Bronchial epithelial cell (primary cell): ENCODE data around the gene SHISAL2B. TPM values are rescaled to one million over a fixed set of nuclear protein-coding genes. Genes with fewer than 3 reads are reported as not detected.
A peak's percentile ranks its signal among the peaks of the same experiment; 100 is the strongest.
"Not testable (repeated sequence)": the region's sequence is repeated elsewhere in the genome, so short reads cannot be mapped to it uniquely, and the experiment has no call there.

ENCODE experiments used
- DNase-seq: peaks from one replicate; pipeline ENCODE4 v3.0.0-alpha.2; 2010; ENCODE audit warnings: low read depth
- FAIRE-seq: peaks from 2 replicates; lab custom pipeline; 2011; peaks lifted over from hg19 to GRCh38; lab: Jason Lieb, UNC
- H3K27me3 ChIP-seq: 2 replicates; pipeline ENCODE4 v1.5.1; 2011; ENCODE audit warnings: low read length; ENCODE audit not compliant: control insufficient read depth, insufficient read depth
- H3K36me3 ChIP-seq: 2 replicates; pipeline ENCODE4 v1.5.1; 2011; ENCODE audit warnings: low read length; ENCODE audit not compliant: control insufficient read depth, insufficient read depth
- H3K4me3 ChIP-seq: 2 replicates; pipeline ENCODE4 v1.5.1; 2011; ENCODE audit warnings: mild to moderate bottlenecking, low read depth, low read length, control low read depth
- total RNA-seq: library from RNA; depleted of rRNA; stranded (reverse); fragments of >200 nt; gene quantifications from 2 replicates; pipeline ENCODE4 v1.2.1, GENCODE V29; 2014
- TF ChIP-seq, protein P1 (sequence below): IDR thresholded peaks from 2 replicates; pipeline ENCODE4 v1.5.1; 2011; ENCODE audit warnings: mild to moderate bottlenecking, moderate library complexity, low read length, control low read depth, inconsistent platforms; ENCODE audit not compliant: insufficient read depth, severe bottlenecking

SHISAL2B gene
- total RNA-seq, 1 donor from 2014 or later, result not detected

DNA sequence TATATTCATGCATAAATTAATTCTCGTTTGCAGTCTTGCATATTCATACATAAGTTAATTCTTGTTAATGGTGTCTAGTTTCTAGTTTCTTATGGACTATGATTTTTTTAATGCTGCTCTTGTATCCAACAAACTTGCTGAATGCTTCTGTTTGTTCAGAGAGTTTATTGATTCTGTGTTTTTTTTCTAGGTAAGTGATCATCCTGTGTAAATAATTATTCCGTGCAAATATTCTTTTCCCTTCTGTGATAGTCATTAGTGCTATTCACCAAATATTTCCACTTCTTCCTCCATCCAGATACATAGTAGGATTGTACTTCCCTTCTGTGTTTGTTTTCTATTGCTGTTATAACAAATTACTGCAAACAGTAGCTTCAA is 35.8 kb upstream of the SHISAL2B start:
- no peaks in the 10 kb centered on the region for H3K27me3 ChIP-seq
- no peak overlapping the region for H3K4me3 ChIP-seq
- H3K36me3 ChIP-seq, result no peaks in the 10 kb centered on the region
- FAIRE-seq (no peak), DNase-seq (no peak)
- TF ChIP-seq, protein P1, sequence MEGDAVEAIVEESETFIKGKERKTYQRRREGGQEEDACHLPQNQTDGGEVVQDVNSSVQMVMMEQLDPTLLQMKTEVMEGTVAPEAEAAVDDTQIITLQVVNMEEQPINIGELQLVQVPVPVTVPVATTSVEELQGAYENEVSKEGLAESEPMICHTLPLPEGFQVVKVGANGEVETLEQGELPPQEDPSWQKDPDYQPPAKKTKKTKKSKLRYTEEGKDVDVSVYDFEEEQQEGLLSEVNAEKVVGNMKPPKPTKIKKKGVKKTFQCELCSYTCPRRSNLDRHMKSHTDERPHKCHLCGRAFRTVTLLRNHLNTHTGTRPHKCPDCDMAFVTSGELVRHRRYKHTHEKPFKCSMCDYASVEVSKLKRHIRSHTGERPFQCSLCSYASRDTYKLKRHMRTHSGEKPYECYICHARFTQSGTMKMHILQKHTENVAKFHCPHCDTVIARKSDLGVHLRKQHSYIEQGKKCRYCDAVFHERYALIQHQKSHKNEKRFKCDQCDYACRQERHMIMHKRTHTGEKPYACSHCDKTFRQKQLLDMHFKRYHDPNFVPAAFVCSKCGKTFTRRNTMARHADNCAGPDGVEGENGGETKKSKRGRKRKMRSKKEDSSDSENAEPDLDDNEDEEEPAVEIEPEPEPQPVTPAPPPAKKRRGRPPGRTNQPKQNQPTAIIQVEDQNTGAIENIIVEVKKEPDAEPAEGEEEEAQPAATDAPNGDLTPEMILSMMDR, result no peak

DNA sequence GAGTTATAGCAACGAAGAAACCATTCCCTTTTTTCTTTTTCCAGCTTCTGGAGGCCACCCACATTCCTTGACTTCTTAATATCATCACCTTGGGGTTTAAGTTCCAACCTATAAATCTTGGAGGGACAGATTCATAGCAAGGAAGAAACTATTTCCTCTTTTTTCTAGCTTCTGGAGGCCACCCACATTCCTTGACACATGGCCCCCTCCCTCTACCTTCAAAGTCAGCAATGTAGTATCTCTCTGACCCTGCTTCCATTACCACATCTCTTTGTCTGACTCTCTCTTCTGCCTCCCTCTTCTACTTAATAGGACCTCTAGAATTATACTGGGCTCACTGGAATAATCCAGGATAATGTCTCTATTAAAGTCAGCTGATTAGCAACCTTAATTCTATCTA is 34.7 kb upstream of the SHISAL2B start:
- no peak overlapping the region for H3K4me3 ChIP-seq
- no peaks in the 10 kb centered on the region for H3K27me3 ChIP-seq
- H3K36me3 ChIP-seq, result no peaks in the 10 kb centered on the region
- DNase-seq, result no peak
- TF ChIP-seq, protein P1, result no peak
- no peak for FAIRE-seq

DNA sequence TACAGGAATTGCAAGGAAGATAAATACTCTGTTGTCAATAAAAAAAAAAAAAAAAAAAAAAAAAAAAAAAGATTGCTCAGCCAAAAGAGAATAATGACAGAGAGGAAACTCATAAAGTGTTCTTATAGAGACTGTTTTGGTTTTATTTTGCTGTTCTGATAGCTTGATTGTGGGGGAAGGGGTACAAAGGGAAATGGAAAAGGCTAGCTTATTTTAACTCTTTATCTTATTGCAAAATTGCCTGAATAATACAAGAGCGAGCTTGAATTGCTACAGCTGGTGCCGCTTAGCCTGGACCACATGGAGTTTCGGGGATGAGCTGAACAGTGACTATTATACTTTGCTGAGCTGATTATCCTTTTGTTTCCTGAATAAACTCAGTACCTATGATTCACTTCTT is 31.0 kb upstream of the SHISAL2B start:
- Histone ChIP-seq H3K27me3 (no peaks in the 10 kb centered on the region), H3K4me3 (no peak overlapping the region), H3K36me3 (no peaks in the 10 kb centered on the region)
- no peak for FAIRE-seq
- DNase-seq, result no peak
- TF ChIP-seq, protein P1, result no peak

DNA sequence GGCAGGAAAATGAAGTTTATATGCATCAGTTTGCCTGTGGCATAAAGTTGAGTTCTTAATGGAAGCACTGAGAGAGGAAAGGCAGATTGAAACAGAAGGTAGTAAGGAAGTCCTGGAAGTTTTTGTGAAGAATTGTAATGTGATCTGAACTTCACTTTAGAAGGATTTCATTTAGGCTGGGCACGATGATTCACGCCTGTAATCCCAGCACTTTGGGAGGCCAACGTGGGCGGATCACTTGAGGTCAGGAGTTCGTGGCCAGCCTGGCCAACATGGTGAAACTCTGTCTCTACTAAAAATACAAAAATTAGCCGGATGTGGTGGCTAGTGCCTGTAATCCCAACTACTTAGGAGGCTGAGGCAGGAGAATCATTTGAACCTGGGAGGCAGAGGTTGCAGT is 27.1 kb upstream of the SHISAL2B start:
- H3K27me3 ChIP-seq, FAIRE-seq, H3K36me3 ChIP-seq, H3K4me3 ChIP-seq: not testable (repeated sequence)
- DNase-seq, result peak; percentile 12

DNA sequence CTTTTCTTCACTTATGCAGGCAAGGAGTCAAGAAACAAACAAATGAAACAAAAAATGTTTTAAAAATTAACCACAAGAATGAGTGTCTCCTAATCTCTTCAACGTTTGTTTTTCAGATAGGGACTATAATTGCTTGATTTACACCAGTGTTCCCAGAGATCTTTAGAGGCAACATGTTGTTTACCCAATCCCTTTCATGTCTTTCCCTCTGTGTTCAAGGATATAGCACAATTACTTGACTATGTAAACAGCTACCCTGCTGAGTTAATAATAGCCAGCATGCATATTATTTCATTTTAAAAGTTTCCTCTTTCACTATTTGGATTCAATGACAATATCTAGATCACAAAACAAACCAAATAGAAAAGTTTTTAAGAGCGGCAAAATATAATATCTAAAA is 25.1 kb upstream of the SHISAL2B start:
- H3K36me3 ChIP-seq, result no peaks in the 10 kb centered on the region
- TF ChIP-seq, protein P1, result no peak
- DNase-seq (no peak), FAIRE-seq (no peak)
- H3K27me3 ChIP-seq, result no peaks in the 10 kb centered on the region
- no peak overlapping the region for H3K4me3 ChIP-seq

DNA sequence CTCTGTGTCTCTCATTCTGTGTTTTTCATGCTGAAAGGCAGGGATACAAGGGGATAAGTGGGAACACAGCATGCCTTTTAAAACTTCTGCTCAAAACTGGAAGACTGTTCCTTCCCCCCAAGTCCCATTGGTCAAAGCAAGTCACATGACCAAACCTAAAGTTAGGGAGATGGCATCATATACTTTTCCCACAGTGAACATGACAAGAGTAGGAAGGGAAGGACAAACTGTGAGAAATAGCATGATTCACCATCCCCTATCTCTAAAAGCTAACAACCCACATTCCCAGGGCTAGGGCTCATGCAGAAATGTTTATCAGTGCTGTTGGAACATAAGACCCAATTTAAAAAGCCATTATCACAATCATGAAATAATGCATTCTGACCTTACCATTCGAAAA is 24.2 kb upstream of the SHISAL2B start:
- TF ChIP-seq, protein P1, result no peak
- Histone ChIP-seq H3K4me3 (no peak overlapping the region), H3K36me3 (no peaks in the 10 kb centered on the region), H3K27me3 (no peaks in the 10 kb centered on the region)
- no peak for FAIRE-seq
- DNase-seq, result peak; percentile 46
